Retinal pigment epithelial cell (primary cell): ENCODE results near the gene ANO7.

ENCODE experiments used
- DNase-seq: peaks from one replicate; pipeline ENCODE4 v3.0.0-alpha.2; 2010; ENCODE audit warnings: low read depth
- H3K4me3 ChIP-seq: 2 replicates; pipeline ENCODE4 v1.5.1; 2011; ENCODE audit warnings: mild to moderate bottlenecking, low read length, control low read depth, moderate library complexity
- CTCF ChIP-seq: conservative IDR thresholded peaks from 2 replicates; pipeline ENCODE4 v1.5.1; 2011; ENCODE audit warnings: low read depth, low read length, control low read depth, inconsistent platforms

The ANO7 gene

GRCh38 chr2:241173557-241173956 lies 14.9 kb upstream of the ANO7 start:
- no peak for DNase-seq
- no peak for TF ChIP-seq CTCF
- H3K4me3 ChIP-seq: no peak overlapping the region

GRCh38 chr2:241177526-241178334 lies 10.7 kb upstream of the ANO7 start:
- no peak overlapping the region for H3K4me3 ChIP-seq
- no peak for DNase-seq
- TF ChIP-seq CTCF: no peak

GRCh38 chr2:241178961-241179360 lies 9.5 kb upstream of the ANO7 start:
- no peak for TF ChIP-seq CTCF

GRCh38 chr2:241179899-241180298 lies 8.6 kb upstream of the ANO7 start:
- DNase-seq: no peak
- no peak for TF ChIP-seq CTCF

More at GRCh38 chr2:241178961-241179360, 9.5 kb upstream of the ANO7 start:
- H3K4me3 ChIP-seq: no peak overlapping the region
- DNase-seq: no peak

GRCh38 chr2:241180495-241180894 lies 8.0 kb upstream of the ANO7 start:
- DNase-seq: no peak
- H3K4me3 ChIP-seq: no peak overlapping the region
- no peak for TF ChIP-seq CTCF

More at GRCh38 chr2:241179899-241180298, 8.6 kb upstream of the ANO7 start:
- H3K4me3 ChIP-seq: no peak overlapping the region

GRCh38 chr2:241182126-241182525 lies 6.4 kb upstream of the ANO7 start:
- no peak for TF ChIP-seq CTCF
- no peak overlapping the region for H3K4me3 ChIP-seq
- no peak for DNase-seq

GRCh38 chr2:241182531-241183133 lies 5.8 kb upstream of the ANO7 start:
- no peak for DNase-seq
- no peak overlapping the region for H3K4me3 ChIP-seq
- TF ChIP-seq CTCF: no peak
